ENCODE data around the gene MPL. TPM values are rescaled to one million over a fixed set of nuclear protein-coding genes. Genes with fewer than 3 reads are reported as not detected.

MPL gene
- polyA plus RNA-seq, 1 of the 3 experiments (the other 2 are of a cell fraction), result not detected

DNA sequence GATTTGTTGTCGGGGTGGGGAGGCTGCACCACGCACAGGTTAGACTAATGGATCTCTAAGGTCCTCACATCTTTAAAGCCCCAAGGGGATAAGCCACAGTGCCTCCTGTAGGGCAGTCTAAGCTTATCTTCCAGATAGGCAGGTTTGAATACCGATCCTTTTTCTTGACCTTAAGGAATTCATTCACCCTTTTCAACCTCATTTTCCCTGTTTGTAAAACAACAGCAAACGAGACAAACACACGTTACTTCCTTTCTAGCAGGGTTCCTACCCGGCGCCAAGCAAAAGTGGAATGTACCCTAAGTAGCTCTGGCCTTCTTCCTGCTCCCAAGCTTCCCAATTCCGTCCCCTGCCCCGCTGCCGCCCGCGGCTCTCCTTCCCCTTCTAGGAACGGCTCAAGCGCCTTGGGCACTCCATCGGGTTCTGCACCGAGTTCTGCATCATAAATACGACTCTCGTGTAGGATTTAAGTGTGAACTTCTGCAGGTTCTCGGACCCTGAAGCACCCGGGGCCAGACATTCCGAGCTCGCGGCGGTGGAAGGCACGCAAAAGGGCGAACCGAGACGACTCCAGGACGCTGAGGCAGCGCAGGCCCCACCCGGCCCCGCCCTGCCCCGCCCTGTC lies 20.6 kb downstream of the MPL start:
- Histone ChIP-seq H3K27ac (ENCODE audit: low read depth in 2 of 2, low read length in 1 of 2) (peak overlapping the region; percentile 81 to 90), H3K4me2 (peak overlapping the region; percentile 87), H3K9ac (peak overlapping the region; percentile 93), H3K9me3 (no peaks in the 10 kb centered on the region), H3K4me1 (ENCODE audit: control insufficient read depth in 1 of 2, insufficient read depth in 2 of 2, low read depth in 1 of 2, low read length in 1 of 2) (peaks cover 7 to 30% of the 10 kb centered on the region in 2 experiments; a peak in 1 of 4 replicates), H3K4me3 (ENCODE audit: low read depth in 2 of 2, low read length in 1 of 2) (peak overlapping the region; percentile 78 to 79), H2AFZ (ENCODE audit: low read depth) (peak overlapping the region; percentile 94), H3K36me3 (replicated peaks in 1 of 2; ENCODE audit: control insufficient read depth in 1 of 2, insufficient read depth in 2 of 2, low read length in 1 of 2) (peaks cover 19 to 27% of the 10 kb centered on the region in 2 experiments), H3K9me2 (no peaks in the 10 kb centered on the region), H4K20me1 (ENCODE audit: insufficient read depth) (no peaks in the 10 kb centered on the region), H3F3A (replicated peaks; ENCODE audit: insufficient read depth) (peaks cover 26% of the 10 kb centered on the region), H3K79me2 (ENCODE audit: insufficient read depth) (peaks cover 49% of the 10 kb centered on the region), H3K27me3 (ENCODE audit: insufficient read depth) (no peaks in the 10 kb centered on the region)
- ChIA-PET POLR2A (interaction anchor here (0.6 to 1.6 kb wide), 6 partner anchors 10 to 135 kb away, joined by 3 to 8 read pairs (median 4); partner anchors contain the start of genes ELOVL1, MED8 and SZT2), CTCF (interaction anchor here (1.0 to 2.1 kb wide), 6 partner anchors 10 to 132 kb away, joined by 3 to 9 read pairs (median 5); partner anchors contain the start of genes ELOVL1, MED8 and SZT2)
- WGBS (ENCODE audit: low lambda C conversion rate), result 4% methylated on average over 20 of the region's 33 CpGs
- peak; percentile 51 for DNase-seq
- no peak for TF ChIP-seq FOXJ3 (CRISPR knock-in tag; IDR thresholded peaks at IDR 0.05)
- peak; percentile 20; the same call in 1 of the 2 replicates for TF ChIP-seq RAD21 (IDR thresholded peaks at IDR 0.05; ENCODE audit: low read length)
- TF ChIP-seq GATA2 (CRISPR knock-in tag; IDR thresholded peaks at IDR 0.05), result no peak
- TF ChIP-seq NFIC (IDR thresholded peaks at IDR 0.05; ENCODE audit: borderline replicate concordance), result no peak
- no peak for TF ChIP-seq EZH2phosphoT487 (IDR thresholded peaks at IDR 0.05; ENCODE audit: borderline replicate concordance, low read depth)
- TF ChIP-seq YY1 (IDR thresholded peaks at IDR 0.05; ENCODE audit: low read depth), result no peak
- no peak for TF ChIP-seq MXI1 (IDR thresholded peaks at IDR 0.05; ENCODE audit: low read depth, low read length)
- TF ChIP-seq MEF2A (IDR thresholded peaks at IDR 0.05; ENCODE audit: borderline replicate concordance, low read depth), result no peak
- no peak for TF ChIP-seq TAF1 (IDR thresholded peaks at IDR 0.05; ENCODE audit: borderline replicate concordance, low read depth, low read length)
- TF ChIP-seq, protein P1, sequence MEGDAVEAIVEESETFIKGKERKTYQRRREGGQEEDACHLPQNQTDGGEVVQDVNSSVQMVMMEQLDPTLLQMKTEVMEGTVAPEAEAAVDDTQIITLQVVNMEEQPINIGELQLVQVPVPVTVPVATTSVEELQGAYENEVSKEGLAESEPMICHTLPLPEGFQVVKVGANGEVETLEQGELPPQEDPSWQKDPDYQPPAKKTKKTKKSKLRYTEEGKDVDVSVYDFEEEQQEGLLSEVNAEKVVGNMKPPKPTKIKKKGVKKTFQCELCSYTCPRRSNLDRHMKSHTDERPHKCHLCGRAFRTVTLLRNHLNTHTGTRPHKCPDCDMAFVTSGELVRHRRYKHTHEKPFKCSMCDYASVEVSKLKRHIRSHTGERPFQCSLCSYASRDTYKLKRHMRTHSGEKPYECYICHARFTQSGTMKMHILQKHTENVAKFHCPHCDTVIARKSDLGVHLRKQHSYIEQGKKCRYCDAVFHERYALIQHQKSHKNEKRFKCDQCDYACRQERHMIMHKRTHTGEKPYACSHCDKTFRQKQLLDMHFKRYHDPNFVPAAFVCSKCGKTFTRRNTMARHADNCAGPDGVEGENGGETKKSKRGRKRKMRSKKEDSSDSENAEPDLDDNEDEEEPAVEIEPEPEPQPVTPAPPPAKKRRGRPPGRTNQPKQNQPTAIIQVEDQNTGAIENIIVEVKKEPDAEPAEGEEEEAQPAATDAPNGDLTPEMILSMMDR (IDR thresholded peaks at IDR 0.05), result peak; percentile 67
- TF ChIP-seq POLR2AphosphoS5 (IDR thresholded peaks at IDR 0.05; ENCODE audit: low read depth, low read length), result peak; percentile 76
- TF ChIP-seq, protein P2, sequence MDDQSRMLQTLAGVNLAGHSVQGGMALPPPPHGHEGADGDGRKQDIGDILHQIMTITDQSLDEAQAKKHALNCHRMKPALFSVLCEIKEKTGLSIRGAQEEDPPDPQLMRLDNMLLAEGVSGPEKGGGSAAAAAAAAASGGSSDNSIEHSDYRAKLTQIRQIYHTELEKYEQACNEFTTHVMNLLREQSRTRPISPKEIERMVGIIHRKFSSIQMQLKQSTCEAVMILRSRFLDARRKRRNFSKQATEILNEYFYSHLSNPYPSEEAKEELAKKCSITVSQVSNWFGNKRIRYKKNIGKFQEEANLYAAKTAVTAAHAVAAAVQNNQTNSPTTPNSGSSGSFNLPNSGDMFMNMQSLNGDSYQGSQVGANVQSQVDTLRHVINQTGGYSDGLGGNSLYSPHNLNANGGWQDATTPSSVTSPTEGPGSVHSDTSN (IDR thresholded peaks at IDR 0.05), result 0 out of 2 replicates have a peak, but pooled peaks have one; percentile 3
- TF ChIP-seq GABPA (IDR thresholded peaks at IDR 0.05; ENCODE audit: low read depth), result no peak
- TF ChIP-seq SIN3A (IDR thresholded peaks at IDR 0.05; ENCODE audit: borderline replicate concordance, low read depth, low read length), result 0 out of 2 replicates have a peak, but pooled peaks have one; percentile 24
- TF ChIP-seq NRF1 (IDR thresholded peaks at IDR 0.05; ENCODE audit: low read depth, low read length), result no peak
- no peak for TF ChIP-seq RXRA (IDR thresholded peaks at IDR 0.05; ENCODE audit: borderline replicate concordance, low read depth)
- no peak for TF ChIP-seq FOSL2 (IDR thresholded peaks at IDR 0.05; ENCODE audit: borderline replicate concordance, low read depth)
- TF ChIP-seq FOXM1 (IDR thresholded peaks at IDR 0.05; ENCODE audit: low read depth), result no peak
- TF ChIP-seq, protein P3, sequence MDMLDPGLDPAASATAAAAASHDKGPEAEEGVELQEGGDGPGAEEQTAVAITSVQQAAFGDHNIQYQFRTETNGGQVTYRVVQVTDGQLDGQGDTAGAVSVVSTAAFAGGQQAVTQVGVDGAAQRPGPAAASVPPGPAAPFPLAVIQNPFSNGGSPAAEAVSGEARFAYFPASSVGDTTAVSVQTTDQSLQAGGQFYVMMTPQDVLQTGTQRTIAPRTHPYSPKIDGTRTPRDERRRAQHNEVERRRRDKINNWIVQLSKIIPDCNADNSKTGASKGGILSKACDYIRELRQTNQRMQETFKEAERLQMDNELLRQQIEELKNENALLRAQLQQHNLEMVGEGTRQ (IDR thresholded peaks at IDR 0.05; ENCODE audit: borderline replicate concordance, low read depth, low read length), result no peak
- TF ChIP-seq, protein P4, sequence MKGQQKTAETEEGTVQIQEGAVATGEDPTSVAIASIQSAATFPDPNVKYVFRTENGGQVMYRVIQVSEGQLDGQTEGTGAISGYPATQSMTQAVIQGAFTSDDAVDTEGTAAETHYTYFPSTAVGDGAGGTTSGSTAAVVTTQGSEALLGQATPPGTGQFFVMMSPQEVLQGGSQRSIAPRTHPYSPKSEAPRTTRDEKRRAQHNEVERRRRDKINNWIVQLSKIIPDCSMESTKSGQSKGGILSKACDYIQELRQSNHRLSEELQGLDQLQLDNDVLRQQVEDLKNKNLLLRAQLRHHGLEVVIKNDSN (IDR thresholded peaks at IDR 0.05; ENCODE audit: borderline replicate concordance, low read depth), result no peak
- TF ChIP-seq, protein P5, sequence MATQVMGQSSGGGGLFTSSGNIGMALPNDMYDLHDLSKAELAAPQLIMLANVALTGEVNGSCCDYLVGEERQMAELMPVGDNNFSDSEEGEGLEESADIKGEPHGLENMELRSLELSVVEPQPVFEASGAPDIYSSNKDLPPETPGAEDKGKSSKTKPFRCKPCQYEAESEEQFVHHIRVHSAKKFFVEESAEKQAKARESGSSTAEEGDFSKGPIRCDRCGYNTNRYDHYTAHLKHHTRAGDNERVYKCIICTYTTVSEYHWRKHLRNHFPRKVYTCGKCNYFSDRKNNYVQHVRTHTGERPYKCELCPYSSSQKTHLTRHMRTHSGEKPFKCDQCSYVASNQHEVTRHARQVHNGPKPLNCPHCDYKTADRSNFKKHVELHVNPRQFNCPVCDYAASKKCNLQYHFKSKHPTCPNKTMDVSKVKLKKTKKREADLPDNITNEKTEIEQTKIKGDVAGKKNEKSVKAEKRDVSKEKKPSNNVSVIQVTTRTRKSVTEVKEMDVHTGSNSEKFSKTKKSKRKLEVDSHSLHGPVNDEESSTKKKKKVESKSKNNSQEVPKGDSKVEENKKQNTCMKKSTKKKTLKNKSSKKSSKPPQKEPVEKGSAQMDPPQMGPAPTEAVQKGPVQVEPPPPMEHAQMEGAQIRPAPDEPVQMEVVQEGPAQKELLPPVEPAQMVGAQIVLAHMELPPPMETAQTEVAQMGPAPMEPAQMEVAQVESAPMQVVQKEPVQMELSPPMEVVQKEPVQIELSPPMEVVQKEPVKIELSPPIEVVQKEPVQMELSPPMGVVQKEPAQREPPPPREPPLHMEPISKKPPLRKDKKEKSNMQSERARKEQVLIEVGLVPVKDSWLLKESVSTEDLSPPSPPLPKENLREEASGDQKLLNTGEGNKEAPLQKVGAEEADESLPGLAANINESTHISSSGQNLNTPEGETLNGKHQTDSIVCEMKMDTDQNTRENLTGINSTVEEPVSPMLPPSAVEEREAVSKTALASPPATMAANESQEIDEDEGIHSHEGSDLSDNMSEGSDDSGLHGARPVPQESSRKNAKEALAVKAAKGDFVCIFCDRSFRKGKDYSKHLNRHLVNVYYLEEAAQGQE (IDR thresholded peaks at IDR 0.05; ENCODE audit: low read depth, low read length), result no peak
- TF ChIP-seq, protein P6, sequence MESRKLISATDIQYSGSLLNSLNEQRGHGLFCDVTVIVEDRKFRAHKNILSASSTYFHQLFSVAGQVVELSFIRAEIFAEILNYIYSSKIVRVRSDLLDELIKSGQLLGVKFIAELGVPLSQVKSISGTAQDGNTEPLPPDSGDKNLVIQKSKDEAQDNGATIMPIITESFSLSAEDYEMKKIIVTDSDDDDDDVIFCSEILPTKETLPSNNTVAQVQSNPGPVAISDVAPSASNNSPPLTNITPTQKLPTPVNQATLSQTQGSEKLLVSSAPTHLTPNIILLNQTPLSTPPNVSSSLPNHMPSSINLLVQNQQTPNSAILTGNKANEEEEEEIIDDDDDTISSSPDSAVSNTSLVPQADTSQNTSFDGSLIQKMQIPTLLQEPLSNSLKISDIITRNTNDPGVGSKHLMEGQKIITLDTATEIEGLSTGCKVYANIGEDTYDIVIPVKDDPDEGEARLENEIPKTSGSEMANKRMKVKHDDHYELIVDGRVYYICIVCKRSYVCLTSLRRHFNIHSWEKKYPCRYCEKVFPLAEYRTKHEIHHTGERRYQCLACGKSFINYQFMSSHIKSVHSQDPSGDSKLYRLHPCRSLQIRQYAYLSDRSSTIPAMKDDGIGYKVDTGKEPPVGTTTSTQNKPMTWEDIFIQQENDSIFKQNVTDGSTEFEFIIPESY (IDR thresholded peaks at IDR 0.05; ENCODE audit: borderline replicate concordance, low read depth), result no peak

Data from SK-N-SH (cell line).